GM18867 (cell line): ENCODE data around the gene DNAJA3.

Experiments used
- ATAC-seq: cut with Tn5 transposase; IDR thresholded peaks from one replicate; pipeline ENCODE4 v1.9.1; 2021; ENCODE audit warnings: mild to moderate bottlenecking, moderate library complexity; ENCODE audit not compliant: unreplicated experiment

The DNAJA3 gene

DNA sequence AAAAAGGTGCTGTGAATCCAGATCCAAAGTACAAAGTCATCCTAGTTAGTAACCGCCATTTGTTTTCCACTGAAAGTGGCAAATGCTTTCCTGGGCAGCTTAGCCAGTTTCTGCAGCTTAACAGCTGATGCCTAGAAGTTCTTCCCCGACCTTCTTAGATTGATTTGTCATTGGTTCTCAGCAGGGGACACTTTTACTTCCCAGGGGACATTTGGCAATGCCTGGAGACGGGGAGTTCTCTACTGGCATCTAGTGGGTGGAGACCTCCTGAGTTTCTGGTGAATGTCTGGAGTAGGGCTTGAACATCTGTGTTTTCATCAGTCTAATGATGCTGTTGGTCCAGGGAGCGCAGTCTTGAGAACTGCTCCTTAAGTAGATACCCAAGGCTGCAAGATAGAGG, 7.6 kb downstream of the DNAJA3 start:
- ATAC-seq = no peak

DNA sequence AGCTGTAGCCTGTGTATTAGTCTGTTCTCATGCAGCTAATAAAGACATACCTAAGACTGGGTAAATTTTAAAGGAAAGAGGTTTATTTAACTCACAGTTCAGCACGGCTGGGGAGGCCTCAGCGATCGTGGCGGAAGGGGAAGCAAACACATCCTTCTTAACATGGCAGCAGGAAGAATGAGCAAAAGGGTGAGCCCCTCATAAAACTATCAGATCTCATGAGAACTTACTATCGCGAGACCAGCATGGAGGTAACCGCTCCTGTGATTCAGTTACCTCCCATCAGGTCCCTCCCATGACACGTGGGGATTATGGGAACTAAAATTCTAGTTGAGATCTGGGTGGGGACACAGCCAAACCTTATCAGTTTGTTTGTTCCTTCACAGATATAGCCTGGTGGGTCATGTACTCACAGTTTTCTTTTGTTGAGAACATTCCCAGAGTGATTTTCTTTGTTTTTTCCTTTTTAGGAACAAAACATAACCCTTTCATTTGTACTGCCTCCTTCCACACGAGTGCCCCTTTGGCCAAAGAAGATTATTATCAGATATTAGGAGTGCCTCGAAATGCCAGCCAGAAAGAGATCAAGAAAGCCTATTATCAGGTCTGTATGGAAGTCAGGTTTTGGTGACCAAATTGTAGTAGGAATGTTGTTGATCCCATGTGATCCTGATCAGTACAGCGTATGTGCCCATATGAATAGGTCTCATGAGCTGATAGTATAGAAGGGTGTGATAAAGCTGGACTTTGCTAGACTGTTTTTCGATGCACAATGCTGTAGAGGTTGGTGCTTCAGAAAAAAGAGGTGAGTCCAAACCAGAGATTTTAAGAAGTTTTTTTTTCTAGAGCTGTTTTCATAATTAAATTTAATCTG, 8.5 kb downstream of the DNAJA3 start:
- ATAC-seq = no peak

DNA sequence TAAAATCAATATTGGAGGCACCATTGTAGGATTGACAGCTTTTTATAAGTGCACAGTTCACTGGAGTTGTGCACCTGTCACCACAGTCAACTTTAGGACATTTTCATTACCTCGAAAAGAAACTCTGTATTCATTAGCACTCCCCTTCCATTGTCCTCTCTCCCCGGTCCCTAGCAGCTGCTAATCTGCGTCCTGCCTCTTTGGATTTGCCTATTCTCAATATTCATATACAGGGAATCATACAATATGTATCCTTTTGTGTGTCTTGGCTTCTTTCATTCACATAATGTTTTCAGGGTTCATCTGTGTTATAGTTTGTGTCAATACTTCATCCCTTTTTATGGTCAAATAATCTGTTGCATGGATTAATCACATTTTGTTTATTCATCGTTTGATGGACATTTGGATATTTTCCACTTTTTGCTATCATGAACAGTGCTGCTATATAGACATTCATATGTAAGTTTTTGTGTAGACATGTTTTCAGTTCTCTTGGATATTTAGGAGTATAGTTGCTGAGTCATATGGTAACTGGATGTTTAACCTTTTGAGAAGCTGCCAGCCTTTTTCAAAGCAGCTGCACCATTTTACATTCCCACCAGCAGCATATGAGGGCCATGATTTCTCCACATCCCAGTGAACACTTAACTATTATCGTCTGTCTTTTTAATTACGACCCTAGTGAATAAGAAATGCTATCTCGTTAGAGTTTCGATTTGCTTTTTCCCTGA, 9.8 kb downstream of the DNAJA3 start:
- no peak for ATAC-seq

DNA sequence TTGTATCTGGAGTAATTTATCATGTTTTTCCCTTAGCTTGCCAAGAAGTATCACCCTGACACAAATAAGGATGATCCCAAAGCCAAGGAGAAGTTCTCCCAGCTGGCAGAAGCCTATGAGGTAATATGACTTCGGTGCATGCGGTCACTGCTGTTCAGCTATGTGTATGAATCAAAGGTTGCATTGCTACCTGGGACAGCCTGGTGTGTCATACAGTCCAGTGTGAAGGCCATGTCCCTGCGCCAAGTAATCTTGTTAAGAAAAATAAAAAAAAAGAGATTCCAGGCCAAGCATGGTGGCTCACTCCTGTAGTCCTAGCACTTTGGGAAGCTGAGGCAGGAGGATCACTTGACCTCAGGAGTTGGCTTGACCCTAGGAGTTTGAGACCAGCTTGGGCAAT, 11.7 kb downstream of the DNAJA3 start:
- no peak for ATAC-seq

DNA sequence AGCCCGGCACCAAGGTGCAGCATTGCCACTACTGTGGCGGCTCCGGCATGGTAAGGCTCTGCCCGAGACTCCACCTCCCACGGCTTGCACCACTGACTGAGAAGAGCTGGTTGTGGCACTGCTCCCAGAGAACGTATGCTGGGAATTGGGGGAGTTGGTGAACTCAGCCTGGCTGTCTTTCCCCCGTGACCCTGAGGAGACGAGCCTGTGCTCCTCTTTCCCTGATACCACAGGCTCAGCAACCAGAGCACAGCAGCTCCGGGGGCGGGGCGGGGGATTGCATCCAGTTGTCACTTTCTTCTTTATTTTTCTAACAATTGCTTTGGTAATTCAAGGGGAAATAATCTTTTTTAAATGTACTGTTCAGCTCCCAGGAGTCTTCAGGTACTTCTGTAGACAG, 16.7 kb downstream of the DNAJA3 start:
- no peak for ATAC-seq

DNA sequence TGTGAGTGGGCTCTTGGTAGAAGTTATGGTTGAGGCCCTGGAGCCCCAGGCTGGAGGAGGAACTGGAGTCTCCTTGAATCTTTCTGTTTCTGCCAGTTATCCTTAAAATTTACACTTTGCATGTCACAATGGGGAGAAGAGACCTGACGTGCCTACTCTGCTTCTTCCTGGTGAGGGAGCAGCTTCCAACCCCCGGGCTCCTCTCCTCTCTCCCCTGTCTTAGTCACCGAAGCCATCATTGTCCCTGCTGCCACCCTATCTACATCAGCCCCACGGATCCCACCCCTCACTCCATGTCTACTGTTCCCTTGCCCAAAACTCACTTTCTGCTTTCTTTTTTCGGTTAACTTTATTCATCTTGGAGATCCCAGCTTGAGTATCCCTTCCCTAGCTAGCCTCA, 17.6 kb downstream of the DNAJA3 start:
- ATAC-seq = no peak

DNA sequence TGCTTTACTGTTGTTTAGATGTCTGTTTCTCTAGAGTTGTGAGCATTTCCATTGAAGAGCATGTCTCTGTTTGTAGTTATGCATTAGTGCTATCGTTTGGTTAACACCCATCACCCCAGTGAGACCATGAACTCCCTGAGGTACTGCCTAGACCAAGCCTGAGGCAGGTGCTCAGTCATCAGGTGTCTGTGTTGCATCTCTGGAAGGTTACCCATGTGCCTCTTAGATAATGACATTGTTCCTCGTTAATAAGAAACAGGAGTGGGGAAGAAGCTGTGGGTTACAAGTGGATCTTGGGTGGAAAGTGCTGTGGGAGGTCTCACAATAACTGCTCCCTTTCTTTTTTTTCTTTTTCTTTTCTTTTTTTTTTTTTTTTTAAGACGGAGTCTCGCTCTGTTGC, 18.3 kb downstream of the DNAJA3 start:
- no peak for ATAC-seq

DNA sequence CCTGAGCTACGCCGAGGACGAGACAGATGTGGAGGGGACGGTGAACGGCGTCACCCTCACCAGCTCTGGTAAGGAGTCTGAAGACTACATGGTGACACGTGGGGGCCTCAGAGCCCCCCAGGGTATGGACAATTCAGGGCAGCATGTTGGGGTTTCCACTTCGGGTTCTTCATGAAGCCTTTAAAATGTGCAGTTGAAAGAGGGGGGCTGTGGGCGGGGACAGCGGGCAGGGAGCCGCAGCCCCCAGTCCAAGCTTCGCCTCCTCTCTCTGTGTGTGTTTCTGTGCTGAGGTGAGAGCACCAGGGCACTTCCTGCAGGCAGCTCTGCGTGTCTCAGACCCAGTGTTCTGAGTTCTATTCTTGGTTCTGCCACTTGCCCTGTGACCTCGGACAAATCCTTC, 24.8 kb downstream of the DNAJA3 start:
- no peak for ATAC-seq

DNA sequence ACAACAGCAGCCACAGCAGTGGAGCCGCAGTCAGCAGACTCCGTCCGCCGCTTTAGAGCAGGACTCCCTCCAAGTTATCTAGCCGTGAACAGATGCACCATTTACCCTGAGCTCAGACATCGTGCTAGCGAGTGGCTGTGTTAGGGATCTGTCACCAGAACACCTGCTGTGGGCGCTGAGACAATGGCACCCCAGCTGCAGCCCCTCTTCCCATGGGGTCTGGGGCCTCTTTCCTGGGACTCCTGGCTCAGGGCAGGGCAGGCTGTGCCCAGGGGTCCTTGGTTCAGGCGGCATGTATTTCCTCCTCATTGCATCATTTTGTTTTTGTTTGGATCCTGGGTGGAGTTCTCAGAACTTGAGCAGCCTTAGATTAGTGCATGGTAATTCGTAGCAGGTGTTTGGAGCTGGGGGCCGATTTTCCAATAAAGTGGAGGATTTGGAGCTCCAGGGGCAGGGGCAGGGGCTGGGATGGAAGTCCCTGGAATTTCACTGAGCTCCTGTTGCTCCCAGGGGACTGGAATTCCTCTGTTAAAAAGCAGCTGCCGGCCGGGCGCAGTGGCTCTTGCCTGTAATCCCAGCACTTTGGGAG, 25.4 kb downstream of the DNAJA3 start:
- ATAC-seq = no peak

DNA sequence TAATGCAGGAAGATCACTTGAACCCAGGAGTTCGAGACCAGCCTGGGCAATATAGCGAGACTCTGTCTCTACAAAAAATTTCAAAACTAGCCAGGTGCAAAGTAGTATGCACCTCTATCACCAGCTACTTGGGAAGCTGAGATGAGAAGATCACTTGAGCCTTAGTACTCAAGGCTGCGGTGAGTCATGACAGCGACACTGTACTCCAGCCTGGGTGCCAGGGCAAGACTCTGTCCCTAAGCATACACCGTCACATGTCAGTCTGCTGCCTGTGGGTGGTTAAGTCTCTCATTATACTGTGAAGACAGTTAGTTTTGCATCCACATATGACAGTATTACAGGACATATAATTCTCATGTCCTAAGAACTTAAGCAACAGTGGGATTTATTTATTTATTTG, 27.0 kb downstream of the DNAJA3 start:
- no peak for ATAC-seq

DNA sequence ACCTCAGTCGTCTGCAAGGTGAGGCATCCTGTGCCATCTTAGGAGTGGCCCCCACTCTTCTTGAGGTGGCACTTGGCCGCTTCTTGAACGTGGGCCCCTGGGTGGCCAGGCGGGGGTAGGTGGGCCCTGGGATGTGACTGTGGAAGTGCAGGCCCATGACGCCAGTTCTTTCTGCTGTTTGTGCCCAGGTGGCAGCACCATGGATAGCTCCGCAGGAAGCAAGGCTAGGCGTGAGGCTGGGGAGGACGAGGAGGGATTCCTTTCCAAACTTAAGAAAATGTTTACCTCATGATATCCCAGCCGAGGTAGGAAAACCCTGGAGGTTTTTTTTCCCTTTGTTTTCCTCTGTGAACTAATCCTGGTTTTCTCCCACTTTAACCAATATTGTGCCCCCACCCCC, 29.0 kb downstream of the DNAJA3 start:
- ATAC-seq = no peak

DNA sequence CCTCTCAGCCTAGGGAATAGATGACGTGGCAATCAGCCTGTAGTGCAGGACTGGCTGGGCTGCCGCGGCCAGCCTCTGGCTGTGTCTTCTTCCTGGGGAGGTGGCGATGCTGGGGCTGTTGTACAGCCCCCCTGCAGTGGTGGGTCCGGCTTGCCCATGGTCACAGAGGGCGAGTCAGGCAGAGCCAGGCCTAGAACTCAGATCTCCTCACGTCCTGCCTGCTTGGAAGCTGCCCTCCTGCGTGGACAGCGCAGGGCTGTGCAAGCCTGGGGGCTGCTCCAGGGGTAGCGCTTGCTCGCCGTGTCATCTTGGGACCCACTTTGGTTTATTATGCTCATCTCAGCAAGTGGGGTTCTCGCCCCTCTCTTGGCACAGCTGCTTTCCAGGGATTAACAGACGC, 29.4 kb downstream of the DNAJA3 start:
- no peak for ATAC-seq

DNA sequence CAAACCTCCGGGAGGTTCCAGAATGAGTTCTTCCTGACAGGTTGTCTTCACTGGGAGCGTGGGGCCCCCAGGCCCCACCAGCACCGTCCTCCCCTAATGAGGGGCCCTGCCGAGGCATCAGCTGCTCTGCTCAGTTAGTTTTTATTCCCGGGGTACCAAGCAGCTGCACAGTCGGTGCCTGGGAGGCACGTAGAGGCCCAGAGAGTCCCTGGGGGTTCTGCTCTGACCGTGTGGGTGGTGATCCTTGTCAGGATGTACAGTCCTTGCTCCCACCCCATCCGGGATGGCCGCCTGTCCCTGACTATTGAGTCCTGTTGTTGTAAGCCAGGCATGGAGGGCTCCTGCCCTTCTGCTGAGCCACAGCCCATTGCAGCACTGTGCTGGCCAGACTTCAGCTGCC, 30.3 kb downstream of the DNAJA3 start:
- ATAC-seq = no peak

DNA sequence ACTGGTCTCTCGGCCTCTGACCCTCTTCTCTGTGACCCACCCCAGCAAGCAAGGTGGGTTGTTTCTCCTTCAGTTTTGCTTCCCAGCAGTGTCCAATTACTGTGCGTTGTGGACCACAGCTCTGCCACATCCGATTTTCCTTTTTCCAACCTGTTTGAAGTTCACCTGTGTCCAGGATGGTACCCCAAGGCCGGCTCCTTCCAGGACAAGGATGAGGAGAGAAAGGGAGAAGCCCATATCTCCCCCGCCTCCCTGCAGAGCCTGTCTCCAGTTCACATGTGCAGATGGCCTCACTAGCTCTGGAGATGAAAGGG, 35.2 kb downstream of the DNAJA3 start:
- no peak for ATAC-seq

DNA sequence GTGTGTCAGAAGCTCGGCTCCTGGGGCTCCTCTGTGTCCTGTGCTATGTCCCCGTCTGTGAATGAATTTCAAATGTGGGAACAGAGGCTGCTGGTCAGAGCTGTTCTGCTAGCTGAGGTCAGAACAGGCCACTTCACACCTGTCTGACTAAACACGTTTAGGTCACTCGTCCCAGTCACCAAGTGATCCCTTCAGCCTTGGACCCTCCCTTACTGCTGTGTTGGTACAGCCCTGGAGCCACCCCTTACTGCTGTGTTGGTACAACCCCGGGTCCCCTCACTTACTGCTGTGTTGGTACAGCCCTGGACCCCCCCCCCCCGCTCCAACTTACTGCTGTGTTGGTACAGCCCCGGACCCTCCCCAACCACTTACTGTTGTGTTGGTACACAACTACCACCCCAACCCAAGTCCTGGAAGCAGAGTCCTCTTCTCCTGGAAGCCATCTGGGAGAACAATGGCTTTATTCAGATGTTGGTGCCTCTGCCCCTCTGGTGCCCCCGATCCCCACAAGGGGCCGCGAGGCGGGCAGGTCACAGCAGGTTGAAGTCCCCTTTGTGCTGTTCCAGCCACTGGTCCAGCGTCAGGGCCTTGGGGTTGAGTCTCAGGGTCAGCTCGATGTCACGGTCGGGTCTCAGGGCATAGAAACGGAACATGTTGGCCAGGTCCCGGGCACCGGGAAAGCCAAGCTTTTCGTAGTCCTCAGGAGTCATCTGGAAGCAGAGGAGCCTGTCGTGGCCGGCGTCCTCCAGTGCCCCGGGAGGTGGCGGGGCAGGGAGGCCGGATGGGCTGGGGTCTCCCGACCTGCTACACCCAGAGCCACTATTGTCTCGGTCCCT, 35.8 kb downstream of the DNAJA3 start:
- no peak for ATAC-seq

DNA sequence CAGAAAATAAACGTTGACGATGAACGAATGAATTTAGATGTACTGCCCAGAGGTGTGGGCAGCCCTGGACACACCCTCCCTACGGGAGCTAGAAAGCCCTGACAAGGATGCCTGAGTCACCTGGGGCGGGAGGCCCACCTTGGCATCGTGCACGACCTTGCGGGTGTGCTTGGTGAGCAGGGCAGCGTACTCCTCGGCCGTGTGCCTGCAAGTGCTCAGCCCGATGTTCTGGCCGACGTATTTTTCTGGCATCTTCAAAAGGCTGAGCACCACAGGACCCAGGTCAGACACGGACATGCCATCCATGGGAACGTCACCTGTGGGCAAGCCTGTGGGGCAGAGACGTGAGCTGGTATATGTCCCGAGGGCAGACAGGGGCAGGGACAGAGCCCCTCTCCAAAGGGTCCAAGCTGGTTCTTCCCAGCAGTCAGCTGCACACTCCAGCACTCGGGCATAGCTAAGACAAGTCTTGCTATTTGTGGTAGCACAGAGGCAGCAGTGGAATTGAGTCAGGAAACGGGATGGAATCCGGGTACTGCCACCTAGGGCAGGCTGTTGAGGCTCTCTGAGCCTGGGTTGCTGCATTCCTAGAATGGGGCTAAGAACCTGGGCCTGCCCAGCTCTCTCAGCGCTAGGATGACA, 38.0 kb downstream of the DNAJA3 start:
- no peak for ATAC-seq

DNA sequence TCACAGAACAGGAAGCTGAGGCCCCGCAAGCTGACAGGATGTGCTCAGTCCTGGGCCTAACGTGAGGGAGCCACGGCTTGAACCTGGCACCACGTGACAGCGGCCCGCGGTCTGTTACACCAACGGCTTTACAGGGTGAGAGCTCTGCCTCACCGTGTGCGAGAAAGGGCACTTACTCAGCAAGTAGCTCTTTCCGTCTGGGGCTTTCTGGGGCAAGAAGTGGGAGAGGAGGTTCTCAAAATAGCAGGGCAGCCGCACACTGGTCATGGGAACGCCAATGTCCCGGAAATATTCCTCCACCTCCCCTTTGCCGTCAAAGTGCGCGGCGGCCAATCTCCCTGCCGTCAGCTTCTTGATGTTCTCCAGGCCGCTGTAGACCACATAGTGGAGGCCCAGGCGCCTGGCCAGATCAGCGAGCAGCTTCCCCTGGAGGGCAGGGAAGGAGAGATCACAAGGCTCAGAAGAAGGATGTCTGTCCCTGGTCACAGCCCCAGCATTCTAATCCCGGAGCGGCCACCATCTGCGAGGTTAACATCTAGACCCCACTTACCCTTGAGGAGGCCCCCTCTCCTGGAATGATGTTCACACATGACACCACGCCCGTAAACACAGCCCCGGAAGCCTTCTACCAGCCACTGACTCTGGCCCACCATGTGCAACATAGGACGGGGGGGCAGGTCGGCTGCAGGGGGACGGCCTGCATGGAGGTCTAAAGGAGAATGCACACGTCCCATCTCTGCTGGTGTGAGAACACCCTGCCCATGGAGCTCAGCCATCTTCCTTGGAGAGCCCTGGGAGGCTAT, 40.5 kb downstream of the DNAJA3 start:
- ATAC-seq = no peak

DNA sequence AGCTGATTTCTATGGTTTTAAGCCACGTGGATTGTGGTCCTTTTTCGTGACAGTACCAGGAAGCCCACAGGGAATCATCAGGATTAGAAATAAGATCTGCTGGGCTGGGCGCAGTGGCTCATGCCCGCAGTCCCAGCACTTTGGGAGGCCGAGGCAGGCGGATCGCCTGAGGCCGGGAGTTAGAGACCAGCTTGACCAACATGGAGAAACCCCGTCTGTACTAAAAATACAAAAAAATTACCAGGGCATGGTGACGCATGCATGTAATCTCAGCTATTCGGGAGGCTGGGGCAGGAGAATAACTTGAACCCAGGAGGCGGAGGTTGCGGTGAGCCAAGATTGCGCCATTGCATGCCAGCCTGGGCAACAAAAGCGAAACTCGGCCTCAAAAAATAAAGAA, 42.2 kb downstream of the DNAJA3 start:
- ATAC-seq = no peak

DNA sequence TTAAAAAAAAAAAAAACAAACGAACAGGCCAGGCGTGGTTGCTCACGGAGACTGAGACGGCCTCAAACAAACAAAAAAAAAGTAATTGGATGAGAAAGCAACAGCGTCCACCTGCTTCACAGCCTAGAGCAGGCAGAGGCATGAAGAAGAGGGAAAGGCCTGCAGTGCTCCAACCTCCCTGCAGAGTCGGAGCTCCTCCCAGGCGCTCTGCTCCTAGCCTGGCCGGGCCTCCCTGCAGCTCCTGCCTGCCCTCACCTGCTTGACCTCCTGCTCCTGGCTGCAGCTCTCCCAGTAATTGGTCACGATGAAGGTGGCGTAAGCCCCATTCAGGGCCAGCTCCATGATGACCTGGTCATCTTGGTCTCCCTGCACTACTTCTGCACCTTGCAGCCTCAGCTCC, 43.3 kb downstream of the DNAJA3 start:
- no peak for ATAC-seq

DNA sequence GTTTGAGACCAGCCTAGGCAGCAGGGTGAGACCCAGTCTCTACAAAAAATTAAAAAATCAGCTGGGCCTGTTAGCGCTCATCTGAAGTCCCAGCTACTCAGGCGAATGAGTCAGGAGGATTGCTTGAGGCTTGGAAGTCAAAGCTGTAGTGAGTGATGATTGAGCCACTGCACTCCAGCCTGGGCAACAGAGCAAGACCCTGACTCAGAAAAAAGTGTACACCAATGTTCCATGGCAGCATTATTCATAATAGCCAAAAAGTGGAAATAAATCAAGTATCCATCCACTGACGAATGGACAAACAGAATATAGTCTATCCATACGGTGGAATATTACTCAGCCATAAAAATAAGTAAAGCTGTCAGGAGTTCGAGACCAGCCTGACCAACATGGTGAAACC, 46.2 kb downstream of the DNAJA3 start:
- no peak for ATAC-seq
